SH-SY5Y (cell line): ENCODE results near the gene ATP5F1E.

ENCODE experiments used
- GATA2 ChIP-seq: IDR thresholded peaks from 2 replicates; pipeline ENCODE4 v1.6.1; 2011; ENCODE audit warnings: mild to moderate bottlenecking, low read depth, low read length
- GATA3 ChIP-seq: IDR thresholded peaks from 2 replicates; pipeline ENCODE4 v1.6.1; 2011; ENCODE audit warnings: low read depth, mild to moderate bottlenecking, low read length, moderate library complexity

- TF ChIP-seq GATA2 (no peak), GATA3 (no peak)
Measured at GRCh38 chr20:59068534-59068933, 36.4 kb upstream of the ATP5F1E start.
